Heart left ventricle (tissue), 13 donors: ENCODE data around the gene PILRA.

Experiments
- CTCF ChIP-seq, 12 donors: fragments of 200-600 bp; sonication (generic) in 4 of 12; IDR thresholded peaks; one replicate each; pipeline versions ENCODE4 v1.5.0 to v1.8.0; 2018 to 2022; ENCODE audit warnings: antibody characterized with exemption in 12 of 12, mild to moderate bottlenecking in 5 of 12
- POLR2A ChIP-seq, 2 donors: fragments of 450-650 bp; IDR thresholded peaks; one replicate each; pipeline ENCODE4 v1.6.1; 2017; ENCODE audit warnings: antibody characterized with exemption in 2 of 2, mild to moderate bottlenecking in 2 of 2, moderate library complexity in 2 of 2
- donor health status: ischemic (EF 13 %, LVEDD 7.1; RV severe dilation, severe dysfunction).
- donor health status: DM: no; HTN: yes; CAD: no.
- donor health status: DM: no; HTN: no; CAD: no.
- donor health status: ischemic (EF 25% LVEDD 6.9; RV normal size, moderate dysfunction).
- donor health status: ischemic (EF 25% LVEDD 5.7; RV mildly dilated, moderate dysfunction).
- donor health status: ischemic (EF 35%, LVEDD 5.7; RV mildly dilated, moderate dysfunction).
- donor health status: nonischemic (EF 11% LVEDD 7.7; RV severe dilation, severe dysfunction).
- donor health status: DM: yes; HTN: yes; CAD: no.
- donor health status: PGD.
- donor health status: ischemic (EF 29% LVEDD 5.4; RV normal size, mild dysfunction).
- donor health status: nonischemic (EF 23%, LVEDD 6.1; RV moderate dilation, normal function).

GRCh38 chr7:100407285-100408180 is 34.2 kb downstream of the PILRA start:
- peak; percentile 37 to 70 (median 54) for TF ChIP-seq CTCF (IDR thresholded peaks at IDR 0.05)
- no peak for TF ChIP-seq POLR2A (IDR thresholded peaks at IDR 0.05)
